Measurements from ENCODE around the gene JMJD6.
"Not testable (repeated sequence)": the region's sequence is repeated elsewhere in the genome, so short reads cannot be mapped to it uniquely, and the experiment has no call there.

The JMJD6 gene

GRCh38 chr17:76716146-76716838, 10.1 kb downstream of the JMJD6 start:
- DNase-seq (ENCODE audit: low read depth), result no peak

- no peak for DNase-seq (ENCODE audit: low read depth)
Observed at GRCh38 chr17:76715496-76715830, 10.9 kb downstream of the JMJD6 start.

- peak; percentile 62 for DNase-seq (ENCODE audit: low read depth)
Observed at GRCh38 chr17:76714822-76715495, 11.4 kb downstream of the JMJD6 start.

- DNase-seq (ENCODE audit: low read depth), result no peak
Observed at GRCh38 chr17:76714336-76714735, 12.1 kb downstream of the JMJD6 start.

- DNase-seq (ENCODE audit: low read depth), result no peak
Observed at GRCh38 chr17:76713765-76714164, 12.6 kb downstream of the JMJD6 start.

- DNase-seq (ENCODE audit: low read depth), result not testable (repeated sequence)
Observed at GRCh38 chr17:76712321-76712720, 14.1 kb downstream of the JMJD6 start.

GRCh38 chr17:76710863-76711611, 15.4 kb downstream of the JMJD6 start, which contains the start of gene MXRA7:
TSS of gene MXRA7 (minus strand) at chr17:76710965. CDS start at chr17:76710946, 19 bp downstream.
- no peak for DNase-seq (ENCODE audit: low read depth)

- not testable (repeated sequence) for DNase-seq (ENCODE audit: low read depth)
Observed at GRCh38 chr17:76709951-76710862, 16.2 kb downstream of the JMJD6 start.

- no peak for DNase-seq (ENCODE audit: low read depth)
Observed at GRCh38 chr17:76709077-76709950, 17.1 kb downstream of the JMJD6 start.

- no peak for DNase-seq (ENCODE audit: low read depth)
Observed at GRCh38 chr17:76707985-76708807, 18.2 kb downstream of the JMJD6 start.

- DNase-seq (ENCODE audit: low read depth), result no peak
Observed at GRCh38 chr17:76706817-76707216, 19.6 kb downstream of the JMJD6 start.

- DNase-seq (ENCODE audit: low read depth), result no peak
Observed at GRCh38 chr17:76704805-76705204, 21.6 kb downstream of the JMJD6 start.

- no peak for DNase-seq (ENCODE audit: low read depth)
Observed at GRCh38 chr17:76702941-76703637, 23.3 kb downstream of the JMJD6 start.

- DNase-seq (ENCODE audit: low read depth), result no peak
Observed at GRCh38 chr17:76702076-76702475, 24.3 kb downstream of the JMJD6 start.

GRCh38 chr17:76701471-76701967, 24.9 kb downstream of the JMJD6 start:
- no peak for DNase-seq (ENCODE audit: low read depth)

GRCh38 chr17:76700617-76701470, 25.6 kb downstream of the JMJD6 start:
- DNase-seq (ENCODE audit: low read depth), result no peak

- DNase-seq (ENCODE audit: low read depth), result no peak
Observed at GRCh38 chr17:76700270-76700616, 26.2 kb downstream of the JMJD6 start.

GRCh38 chr17:76698466-76698977, 27.9 kb downstream of the JMJD6 start:
- DNase-seq (ENCODE audit: low read depth), result not testable (repeated sequence)

All from activated T-cell treated with anti-CD3 and anti-CD28 coated beads for 24 hours (primary cell).